ENCODE data around the gene EIF5AL1.

Gene EIF5AL1

DNA sequence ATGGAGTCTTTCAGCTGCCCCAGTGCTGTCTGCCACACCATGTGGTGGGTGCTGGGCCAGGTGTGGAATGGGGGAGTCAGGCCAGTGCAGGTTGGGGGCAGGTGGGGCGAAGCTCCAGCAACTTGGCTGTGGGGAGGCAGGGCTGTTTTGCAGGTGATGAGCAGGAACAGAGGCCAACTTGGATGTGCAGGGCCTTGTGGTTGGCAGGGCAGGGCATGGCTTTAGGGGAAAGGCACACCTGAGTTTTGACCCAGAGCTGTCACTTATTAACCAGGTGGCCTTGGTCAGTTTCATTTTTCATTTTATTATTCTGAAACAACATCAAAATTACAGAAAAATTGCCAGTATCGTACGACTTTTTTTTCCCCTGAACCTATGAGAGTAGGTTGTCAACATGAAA, 48.9 kb downstream of the EIF5AL1 start:
- DNase-seq = no peak

DNA sequence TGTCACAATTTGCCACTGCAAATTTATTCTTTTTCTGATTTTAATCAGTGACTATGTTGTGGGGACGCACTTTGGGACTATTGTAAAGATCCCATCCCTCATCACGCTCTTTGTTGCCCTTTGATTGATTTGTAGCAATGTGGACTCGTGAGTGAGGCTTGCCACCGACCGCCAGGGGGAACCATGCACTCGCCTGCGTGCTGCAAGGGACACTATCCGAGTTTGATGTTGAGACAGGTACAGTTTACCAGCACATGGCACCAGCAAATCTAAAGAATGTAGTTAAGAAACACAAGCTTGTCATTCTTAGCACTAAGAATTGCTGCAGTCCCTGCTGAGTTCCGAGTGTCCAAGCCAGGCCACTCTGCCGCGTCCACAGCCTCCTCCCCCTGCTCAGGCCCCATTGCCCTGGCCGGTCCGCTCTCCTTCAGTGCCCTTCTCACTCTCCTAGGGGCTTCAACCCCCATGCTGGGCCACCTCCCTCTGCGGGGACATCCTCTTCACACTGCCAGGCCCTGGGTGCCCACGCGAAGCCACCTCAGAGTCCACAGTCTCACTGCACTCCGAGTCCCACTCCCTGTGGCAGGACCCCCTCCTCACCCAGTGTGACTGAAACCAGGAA, 49.9 kb downstream of the EIF5AL1 start:
- no peak for DNase-seq

DNA sequence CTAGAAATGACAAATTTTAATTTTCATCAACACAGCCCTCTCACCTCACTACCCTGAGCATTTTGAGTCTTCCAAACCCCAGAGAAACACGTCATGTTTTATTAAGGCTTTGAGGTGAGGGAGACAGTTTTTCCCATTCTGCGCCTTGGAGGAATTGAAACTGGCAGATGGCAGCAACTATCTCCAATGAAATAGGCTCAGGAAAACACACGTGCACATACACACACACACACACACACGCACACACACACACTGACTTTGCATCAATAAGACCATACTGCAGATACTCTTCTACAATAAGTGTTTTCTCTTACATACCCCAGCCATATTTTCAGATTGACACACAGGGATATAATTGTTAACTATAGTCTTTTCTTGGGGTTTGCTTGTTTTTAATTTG, 51.1 kb downstream of the EIF5AL1 start:
- DNase-seq = no peak

Data from bone marrow (tissue), 2 donors.